DLD1 (cell line): ENCODE measurements around the gene L1CAM.

Experiments
- in situ Hi-C: cut with HindIII; loops from 2 replicates; pipeline ENCODE4 v1.10.0; 2017; ENCODE audit warnings: low sequenced_read_pairs

The L1CAM gene

DNA sequence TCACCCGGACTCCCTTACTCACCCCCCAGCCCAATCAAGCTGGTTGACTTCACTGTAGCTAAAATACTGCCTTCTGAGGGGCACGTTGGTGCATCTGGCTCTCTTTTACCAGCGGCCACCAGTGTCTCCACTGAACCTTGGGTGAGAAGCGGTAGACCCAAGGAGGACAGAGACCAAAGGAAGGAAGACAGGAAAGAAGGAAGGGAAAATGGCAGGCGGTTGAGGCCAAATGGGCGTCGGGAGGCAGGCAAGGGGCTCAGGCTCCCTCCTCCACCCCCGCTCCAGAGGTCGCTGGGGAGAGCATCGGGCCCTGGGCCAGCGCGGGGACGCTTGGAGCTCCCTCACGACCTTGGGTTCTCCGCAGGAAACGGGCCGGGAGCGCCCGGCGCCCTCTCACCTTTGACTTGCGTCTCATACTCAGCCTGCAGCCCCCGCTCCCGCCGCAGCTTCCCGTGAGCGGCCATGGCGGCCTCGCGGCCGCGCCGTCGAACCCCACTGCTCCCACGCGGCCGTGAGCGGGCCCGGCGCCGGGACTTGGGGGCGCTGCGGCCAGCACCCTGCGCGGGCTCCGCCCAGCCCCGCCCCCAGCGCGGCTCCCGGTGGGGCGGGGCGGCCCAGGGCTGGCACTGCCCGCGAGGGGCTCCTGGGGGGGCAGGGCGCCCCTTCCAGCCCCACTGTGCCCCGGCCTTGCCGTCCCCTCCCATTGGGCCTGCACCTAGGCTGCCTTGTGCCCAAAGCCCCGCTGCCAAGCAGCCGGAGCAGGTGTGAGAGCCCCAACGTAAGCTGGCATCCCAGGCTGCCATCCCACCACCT lies 40.0 kb upstream of the L1CAM start, which contains the start of gene ARHGAP4:
TSS of gene ARHGAP4 (minus strand) at position 526 of the 813 bp plus-strand sequence. CDS start at position 464, 62 bp downstream.
- in situ Hi-C loops = no loop called here

DNA sequence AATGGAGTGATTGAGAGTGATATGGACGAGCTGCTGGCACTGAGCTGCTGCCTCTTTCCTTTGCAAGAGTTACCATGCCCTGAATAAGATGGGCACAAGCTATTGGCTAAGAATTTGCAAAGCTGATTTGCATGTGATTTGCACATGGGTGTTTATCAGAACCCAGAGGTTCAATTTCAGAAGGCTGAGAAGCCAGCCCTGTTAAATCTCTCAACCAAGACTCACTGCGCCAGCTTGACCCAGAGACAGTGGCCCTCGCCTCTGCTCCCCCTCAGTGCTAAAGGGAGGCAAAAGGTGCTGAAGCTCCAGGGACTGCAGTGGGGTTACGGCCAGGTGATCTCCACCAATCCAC lies 39.4 kb upstream of the L1CAM start:
- in situ Hi-C loops = no loop called here

DNA sequence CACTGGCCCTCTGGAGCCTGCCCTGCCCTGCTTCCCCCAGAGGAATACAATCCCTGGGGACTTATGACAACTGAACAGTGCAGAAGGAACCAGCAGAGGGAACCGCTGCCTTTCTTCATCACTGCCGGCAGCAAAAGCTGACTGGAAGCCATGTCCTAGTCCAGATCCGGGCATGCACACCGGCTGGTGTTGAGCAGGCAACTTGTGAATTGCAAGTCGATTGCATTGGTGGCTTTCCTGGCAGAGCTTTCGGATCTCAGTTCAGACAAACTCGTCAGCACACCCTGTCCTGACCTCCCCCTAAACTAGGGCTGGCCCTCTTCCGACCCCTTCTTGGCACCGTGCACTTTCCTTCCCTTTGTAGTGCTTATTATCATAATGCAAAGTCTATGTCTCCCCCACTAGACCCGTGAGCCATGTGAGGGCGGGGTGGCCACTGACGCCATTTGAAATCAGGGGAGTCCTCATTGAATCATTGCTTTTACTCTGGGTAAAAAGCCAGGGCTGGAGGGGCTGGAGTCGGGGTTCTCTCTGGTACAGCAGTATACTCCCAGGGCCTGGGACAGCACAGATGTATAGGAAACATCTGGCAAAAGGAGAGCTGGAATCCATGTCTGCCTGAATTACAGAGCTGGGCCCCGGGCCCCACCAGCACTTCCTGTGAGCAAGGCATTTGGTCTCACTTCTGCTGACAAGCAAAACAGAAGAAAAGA lies 38.3 kb upstream of the L1CAM start:
- in situ Hi-C loops = no loop called here

DNA sequence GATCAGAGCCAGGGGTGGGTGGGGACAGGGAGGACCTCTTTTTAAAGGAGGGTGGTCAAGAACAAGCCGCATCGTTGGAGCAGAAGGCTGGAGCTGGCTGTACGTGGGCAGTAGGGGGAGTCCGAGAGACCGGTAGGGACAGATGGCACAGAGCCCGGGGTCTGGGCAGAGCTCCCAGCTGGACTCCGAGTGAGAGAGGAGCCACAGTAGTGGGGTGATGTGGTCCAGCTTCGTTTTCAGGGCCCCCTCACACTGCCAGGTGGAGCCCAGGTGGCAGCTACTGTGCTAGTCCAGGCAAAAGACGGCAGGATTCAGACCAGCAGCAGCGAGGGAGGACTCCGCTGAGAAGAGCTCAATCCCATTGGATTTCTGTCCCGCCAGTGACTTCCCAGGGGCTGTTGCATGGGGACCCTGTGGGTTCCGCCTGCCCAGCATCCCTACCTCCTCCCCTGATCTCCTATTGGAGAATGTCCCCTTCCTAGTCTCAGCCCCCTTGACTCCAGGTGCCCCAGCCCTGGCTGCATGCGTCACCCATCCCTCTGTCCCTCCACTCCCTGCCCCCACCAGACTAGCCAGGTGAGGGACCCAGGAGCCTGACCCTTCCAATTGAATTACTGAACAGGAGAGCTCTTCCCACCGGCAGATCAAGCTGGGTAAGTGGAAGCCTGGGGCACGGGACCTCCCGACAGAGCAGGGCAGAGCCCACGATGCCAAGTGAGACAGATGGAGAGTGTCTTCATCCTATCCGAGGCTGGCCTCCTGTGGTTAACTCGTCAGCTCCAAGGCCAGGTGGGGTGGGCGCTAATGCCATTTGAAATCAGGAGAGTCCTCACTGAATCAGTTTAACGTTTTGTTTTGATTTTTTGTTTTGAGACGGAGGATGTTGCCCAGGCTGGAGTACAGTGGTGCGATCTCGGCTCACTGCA lies 37.2 kb upstream of the L1CAM start:
- in situ Hi-C loops = no loop called here

DNA sequence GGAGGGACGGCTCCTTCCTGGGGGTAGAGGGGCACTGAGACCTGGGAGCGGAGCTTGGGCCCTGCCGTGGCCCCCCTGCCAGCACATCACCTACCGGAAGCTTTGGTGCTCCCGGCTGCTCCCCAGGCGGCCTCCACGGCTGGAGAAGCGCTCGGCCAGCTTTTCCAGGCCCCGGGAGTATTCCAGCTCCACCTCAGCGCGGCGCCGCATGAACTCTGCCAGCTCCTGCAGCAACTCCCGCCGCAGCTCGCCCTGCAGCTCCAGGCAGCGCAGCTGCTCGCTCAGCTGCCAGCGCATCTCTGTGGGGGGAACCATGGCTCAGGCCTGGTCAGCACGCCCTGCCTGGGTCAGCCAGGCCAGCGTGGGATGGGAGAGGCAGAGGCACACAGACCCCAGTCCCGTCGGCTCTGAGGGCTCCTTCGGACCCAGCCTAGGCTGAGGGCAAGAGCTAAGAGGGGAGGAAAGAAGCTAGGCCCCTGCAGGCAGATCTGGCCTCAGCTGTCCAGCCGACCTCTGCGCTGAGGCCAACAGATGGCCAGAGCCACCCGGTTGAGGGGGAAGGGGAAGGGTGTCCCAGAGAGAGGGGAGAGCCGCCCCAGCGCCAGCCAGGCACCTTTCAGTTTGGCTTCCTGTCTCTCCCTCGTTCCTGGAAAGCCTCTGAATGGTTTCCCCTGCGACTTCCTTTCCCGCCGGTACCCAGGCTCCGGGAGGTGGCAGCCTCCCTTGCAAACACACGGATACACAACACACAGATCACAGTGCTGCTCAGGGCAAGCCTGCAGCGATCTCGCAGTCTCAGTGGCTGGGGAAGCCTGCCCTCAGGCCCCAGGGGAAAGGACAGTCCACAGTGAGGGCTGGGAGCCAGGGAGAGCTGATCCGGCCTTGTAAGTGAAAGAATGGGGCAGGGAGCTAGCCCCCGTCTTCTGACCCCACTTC lies 35.8 kb upstream of the L1CAM start:
- in situ Hi-C loops = no loop called here

DNA sequence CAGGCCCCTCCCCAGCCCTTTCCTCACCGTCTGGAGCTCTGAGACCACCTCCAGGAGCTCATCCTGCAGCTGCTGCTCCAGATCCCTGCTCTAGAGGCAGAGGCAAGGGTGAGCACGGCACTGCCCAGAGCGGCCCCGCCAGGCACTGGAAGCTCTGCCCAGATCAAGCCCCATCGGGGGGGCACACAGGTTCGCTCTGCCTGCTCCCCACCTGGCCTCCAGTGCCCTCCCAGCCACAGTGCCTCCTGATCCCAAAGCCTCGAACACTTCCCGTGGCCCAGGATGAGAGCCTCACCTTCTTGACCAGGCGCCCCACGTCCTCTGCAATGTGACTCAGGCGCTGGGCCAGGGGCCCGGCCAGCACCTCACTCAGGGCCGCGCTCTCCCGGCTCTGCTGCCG lies 35.1 kb upstream of the L1CAM start:
- in situ Hi-C loops = no loop called here

DNA sequence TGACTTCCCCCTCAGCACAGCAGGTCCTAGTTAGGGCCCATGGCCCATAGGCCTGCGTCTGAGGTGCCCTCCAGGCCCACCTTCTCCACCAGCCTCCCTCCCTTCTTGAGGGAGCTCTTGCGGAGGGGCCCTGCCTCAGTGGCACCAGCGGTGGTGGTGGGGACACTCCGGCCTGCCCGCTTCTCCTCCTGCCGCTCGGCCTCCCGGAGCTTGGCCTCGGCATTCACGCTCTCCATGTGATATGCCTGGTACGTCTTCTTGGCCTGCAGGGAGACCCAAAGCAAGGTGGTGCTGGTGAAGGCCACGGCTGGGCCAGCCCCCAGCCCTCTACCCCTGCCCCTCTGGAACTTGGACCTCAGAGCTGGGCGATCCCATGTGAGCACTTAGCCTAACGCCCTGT lies 34.6 kb upstream of the L1CAM start:
- in situ Hi-C loops = no loop called here

DNA sequence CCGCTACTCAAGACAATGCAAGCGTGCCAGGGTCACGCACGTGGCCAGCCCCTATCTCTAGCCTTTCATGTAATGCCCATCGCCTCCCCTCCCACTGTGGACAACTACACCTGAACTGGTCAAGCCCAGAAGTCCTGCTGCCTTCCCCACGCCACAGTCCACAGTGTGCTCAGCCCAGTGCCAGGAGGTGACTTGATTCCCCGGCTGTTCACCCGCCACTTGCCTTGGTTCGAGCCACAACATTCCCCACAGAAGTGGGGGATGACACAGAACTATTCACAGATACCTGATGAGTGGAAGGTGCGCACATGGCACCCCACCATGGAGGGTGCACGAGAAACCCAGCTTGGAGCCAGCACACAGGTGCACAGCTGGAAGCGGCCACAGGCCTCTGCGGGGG lies 33.3 kb upstream of the L1CAM start:
- in situ Hi-C loops = no loop called here

DNA sequence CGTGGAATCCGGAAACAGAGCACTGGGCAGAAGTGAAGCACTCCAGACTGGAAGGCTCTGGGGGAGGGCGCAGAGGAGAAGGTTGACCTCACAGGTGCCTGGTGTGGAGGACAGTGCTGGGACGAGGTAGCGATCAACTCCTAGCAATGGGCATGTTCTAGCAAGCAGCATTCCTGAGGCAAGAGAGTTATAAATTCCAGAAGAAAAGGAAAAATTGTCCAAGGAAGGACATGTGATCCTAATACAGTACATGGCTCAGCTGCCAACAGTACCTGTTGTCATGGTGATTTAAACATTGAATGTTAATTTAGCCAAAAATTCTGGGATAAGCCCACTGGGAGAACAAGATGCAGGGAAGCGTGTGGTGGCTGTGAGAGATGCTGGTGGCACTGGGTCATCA lies 31.9 kb upstream of the L1CAM start:
- in situ Hi-C loops = no loop called here

DNA sequence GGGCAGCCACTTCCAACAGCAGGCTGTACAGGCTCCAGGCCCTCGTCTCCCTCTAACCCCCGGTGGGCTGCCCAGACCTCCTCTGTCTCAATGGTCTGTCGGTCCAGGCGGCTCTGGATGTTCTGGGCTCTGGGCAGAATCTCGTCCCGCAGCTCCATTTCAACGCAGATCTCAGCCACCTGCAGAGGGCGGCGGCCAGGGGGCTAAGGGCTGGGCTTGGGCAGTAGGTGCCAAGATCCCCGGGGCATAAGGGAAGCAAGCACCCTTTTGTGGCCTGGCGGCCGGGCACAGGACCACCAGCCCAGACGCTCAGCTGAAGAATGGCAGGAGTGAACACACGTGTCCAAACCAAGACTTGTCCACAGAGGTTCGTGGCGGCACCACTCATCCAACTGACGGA lies 27.7 kb upstream of the L1CAM start:
- in situ Hi-C loops = no loop called here

DNA sequence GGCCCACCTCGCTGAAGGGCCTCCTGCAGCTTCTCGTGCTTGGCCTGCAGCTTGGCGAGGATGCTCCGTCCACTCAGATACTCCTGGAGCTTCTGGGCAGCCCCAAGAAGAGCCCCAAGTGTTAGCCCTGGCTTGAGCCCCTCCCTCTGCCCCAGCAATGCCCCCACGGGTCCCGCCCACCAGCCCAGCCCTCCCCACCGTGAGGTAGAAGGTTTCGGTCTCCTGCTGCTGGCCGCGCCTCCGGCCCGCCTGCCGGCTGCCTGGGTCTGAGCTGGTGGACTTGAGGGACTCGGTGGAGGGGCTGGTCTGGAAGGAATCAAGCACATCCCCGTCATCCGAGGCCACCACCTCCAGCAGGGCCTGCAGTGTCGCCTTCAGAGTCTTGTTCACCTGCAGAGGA lies 27.2 kb upstream of the L1CAM start:
- in situ Hi-C loops = no loop called here

DNA sequence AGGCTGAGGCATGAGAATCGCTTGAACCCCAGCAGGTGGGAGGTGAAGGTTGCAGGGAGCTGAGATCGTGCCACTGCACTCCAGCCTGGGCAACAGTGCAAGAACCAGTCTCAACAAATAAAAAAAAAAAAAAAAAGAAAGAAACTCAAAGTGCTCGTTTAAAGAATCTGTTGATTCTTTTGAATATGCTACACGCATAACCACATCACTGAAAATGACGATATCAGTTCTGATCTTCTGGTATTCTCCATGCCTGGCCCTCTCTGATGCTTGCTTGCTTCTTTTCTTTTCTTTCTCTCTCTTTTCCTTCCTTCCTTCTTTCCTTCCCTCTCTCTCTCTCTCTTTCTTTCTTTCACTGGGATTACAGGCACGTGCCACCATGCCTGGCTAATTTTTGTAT lies 25.8 kb upstream of the L1CAM start:
- in situ Hi-C loops = no loop called here

DNA sequence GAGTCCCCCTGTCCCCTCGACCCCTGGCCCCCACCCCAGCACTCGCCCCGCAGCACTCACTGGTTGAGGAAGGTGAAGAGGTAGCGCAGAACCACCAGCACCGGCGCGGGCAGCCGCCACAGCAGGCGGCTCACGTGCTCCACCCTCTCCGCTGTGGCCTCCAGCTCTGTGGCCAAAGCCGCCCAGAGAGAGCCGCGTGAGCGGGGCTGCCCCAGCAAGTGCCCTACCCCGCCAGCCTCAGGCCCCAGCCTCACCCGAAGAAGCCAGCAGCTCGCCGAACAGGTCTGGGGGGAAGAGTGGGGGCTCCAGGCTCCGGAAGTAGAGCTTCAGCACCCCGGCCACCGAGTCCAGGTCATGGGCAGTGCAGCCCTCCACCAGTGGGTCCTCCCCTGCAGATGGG lies 24.5 kb upstream of the L1CAM start:
- in situ Hi-C loops = no loop called here

DNA sequence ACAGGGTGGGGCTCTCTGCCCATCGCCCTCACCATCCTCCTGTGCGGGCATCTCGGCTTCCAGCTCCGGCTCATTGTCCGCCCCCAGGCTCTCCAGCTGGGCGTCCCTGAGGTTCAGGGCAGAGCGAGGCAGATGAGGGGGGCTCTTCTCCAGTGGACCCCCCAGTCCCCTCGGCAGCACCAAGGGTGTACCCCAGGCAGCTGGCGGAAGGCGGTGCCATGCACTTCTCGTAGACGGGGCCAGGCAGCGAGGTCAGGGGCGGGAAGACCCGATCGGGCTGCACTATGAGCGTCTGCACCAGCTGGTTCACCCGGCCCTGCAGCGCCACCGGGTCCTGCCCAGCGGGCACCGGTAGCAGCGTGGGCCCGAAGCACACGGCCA lies 24.0 kb upstream of the L1CAM start:
- in situ Hi-C loops = no loop called here

DNA sequence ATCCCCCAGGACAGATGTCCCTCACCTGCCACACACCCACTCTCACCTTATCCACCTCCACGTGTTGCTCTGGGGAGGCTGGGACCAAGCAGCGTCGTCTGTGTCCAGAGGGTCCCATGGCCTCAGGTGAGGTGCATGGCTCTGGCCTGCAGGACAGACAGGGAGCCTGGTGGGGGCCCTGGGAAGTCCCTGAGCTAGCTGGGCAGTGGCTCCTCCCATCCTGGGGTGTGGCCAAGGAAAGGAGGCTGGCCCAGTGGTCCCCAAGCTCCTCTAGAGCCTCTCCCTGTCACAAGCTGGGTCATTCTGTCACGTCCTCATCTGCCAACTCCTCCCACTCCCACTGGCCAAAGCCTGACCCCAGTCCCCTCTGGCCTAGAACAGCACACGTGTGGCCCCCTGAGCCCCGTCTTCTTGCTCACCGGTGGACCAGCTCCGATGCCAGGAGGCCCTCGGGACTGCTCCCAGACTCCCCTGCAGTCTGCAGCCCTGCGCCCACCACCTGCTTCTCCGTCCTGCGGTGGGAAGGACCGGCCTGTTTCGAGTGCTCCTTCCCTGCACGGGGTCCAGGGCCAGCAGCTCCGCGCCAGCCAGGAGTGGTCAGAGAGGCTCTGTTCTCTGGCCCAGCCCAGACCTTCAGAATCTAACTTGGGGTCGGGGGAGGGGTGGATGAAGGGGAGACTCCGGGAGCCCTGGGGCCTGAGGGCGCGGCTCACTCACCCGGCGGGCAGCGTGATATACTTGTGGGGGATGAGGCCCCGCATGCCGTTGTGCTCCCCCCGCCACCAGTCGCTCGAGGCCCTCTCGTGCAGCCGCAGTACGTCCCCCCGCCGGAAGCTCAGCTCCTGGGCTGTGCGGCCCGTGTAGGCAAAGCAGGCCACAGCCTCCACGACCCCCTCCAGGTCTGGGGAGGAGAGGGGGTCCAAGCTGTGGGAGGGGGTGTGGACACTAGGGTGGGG lies 23.3 kb upstream of the L1CAM start:
- in situ Hi-C loops = no loop called here

DNA sequence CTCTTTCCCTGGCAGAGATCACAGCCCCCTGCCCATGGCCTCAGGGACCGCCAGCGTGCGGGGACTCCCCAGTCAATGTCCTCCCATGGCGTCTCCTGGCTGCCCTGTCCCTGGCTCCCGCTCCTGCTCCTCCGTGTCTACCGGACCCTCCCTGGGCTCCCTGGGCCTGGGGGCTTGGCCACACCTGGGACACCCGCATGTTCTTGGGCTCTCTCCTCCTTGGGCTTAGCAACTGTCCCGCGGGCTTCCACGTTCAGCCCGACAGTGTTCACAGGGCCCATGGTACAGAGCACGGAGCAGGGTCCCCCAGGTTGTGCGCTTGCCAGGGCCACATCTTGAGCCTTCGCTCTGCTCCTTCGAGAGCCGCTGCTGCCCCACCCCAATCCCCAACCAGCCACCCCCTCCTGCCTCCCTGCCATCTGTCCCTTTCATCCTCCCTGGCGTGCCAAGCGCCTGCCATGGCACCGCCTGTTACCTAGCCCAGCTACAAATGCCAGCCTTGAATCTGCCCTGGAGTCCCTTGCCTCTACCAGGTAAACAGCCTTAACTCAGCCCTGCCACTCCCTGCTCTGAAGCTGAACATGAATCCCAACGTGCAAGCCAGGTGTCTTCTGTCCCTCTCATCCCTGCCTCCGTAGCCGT lies 22.4 kb upstream of the L1CAM start:
- in situ Hi-C loops = no loop called here

DNA sequence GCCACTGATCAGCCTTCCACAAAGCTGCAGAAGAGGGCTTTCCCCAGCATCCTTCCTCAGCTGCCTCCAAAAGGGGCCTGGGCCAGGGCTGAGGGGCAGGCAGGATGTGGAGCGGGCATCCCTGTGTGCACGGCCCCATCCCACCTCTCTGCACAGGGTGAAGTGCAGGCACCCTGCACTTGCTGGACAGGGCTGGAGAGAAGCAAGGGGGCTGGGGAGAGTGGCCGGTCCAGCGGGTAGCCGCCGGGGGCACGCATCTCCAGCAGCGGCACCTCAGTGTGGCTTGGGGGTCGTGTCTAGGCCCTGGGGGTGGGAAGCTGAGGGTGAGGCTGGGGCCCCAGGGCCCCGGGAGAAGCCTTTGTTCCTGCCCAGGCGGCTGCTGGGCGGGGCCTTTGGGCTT lies 21.5 kb upstream of the L1CAM start:
- in situ Hi-C loops = no loop called here

DNA sequence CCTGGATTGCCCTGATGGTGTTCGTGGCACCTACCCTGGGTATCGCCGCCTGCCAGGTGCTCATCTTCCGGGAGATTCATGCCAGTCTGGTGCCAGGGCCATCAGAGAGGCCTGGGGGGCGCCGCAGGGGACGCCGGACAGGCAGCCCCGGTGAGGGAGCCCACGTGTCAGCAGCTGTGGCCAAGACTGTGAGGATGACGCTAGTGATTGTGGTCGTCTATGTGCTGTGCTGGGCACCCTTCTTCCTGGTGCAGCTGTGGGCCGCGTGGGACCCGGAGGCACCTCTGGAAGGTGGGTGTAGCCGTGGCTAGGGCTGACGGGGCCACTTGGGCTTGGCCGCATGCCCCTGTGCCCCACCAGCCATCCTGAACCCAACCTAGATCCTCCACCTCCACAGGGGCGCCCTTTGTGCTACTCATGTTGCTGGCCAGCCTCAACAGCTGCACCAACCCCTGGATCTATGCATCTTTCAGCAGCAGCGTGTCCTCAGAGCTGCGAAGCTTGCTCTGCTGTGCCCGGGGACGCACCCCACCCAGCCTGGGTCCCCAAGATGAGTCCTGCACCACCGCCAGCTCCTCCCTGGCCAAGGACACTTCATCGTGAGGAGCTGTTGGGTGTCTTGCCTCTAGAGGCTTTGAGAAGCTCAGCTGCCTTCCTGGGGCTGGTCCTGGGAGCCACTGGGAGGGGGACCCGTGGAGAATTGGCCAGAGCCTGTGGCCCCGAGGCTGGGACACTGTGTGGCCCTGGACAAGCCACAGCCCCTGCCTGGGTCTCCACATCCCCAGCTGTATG lies 20.3 kb upstream of the L1CAM start:
- in situ Hi-C loops = no loop called here
